IMR-90 (cell line): ENCODE results near the gene STX16. TPM values are rescaled to one million over a fixed set of nuclear protein-coding genes. Genes with fewer than 3 reads are reported as not detected.

Source experiments
- CHD1 ChIP-seq: IDR thresholded peaks from 2 replicates; pipeline ENCODE4 v1.6.1; 2012; ENCODE audit warnings: low read depth, low read length, improper control_type of control experiment
- CTCF ChIP-seq: conservative IDR thresholded peaks from 2 replicates; pipeline ENCODE4 v1.5.1; 2012; ENCODE audit warnings: mild to moderate bottlenecking, low read depth, low read length, improper control_type of control experiment
- RAD21 ChIP-seq: IDR thresholded peaks from 2 replicates; pipeline ENCODE4 v1.6.1; 2012; ENCODE audit warnings: low read length, improper control_type of control experiment
- polyA plus RNA-seq, 3 experiments: library from polyadenylated mRNA; depleted of rRNA; stranded (reverse); fragments of >200 nt; gene quantifications; 2 replicates each; pipeline ENCODE4 v1.2.3, GENCODE V29; 2012; ENCODE audit warnings: low replicate concordance in 1 of 3
- total RNA-seq: library from RNA; depleted of rRNA; stranded (reverse); fragments of >200 nt; gene quantifications from 2 replicates; pipeline ENCODE4 v1.2.3, GENCODE V29; 2012

STX16 gene
- total and polyA plus RNA-seq, 2 of the 4 experiments (the other 2 are of a cell fraction) = 26.9 to 58.2 TPM

- TF ChIP-seq CTCF (no peak), RAD21 (no peak), CHD1 (no peak)
Observed at GRCh38 chr20:58654337-58654736, 3.3 kb downstream of the STX16 start (continued).
